Stomach (tissue), 4 donors: Measurements from ENCODE around the gene KRTAP12-4.

ENCODE experiments used
- CTCF ChIP-seq, 7 experiments: fragments of 450-650 bp in 4 of 7; fragments of 200-600 bp in 3 of 7; sonication (generic) in 3 of 7; IDR thresholded peaks; one replicate each; pipeline ENCODE4 v1.5.1; 2016 to 2019; ENCODE audit warnings: antibody characterized with exemption in 7 of 7, control low read depth in 2 of 7, mild to moderate bottlenecking in 1 of 7
- POLR2A ChIP-seq, 4 donors: fragments of 450-650 bp; IDR thresholded peaks; one replicate each; pipeline ENCODE4 v1.6.1; 2016; ENCODE audit warnings: antibody characterized with exemption in 4 of 4, control low read depth in 2 of 4, mild to moderate bottlenecking in 1 of 4, moderate library complexity in 1 of 4

- no peak for TF ChIP-seq CTCF (IDR thresholded peaks at IDR 0.05)
- no peak for TF ChIP-seq POLR2A (IDR thresholded peaks at IDR 0.05)
These were observed 37.2 kb upstream of the KRTAP12-4 start for GRCh38 chr21:44691686-44692085.
